Fibroblast of the aortic adventitia (primary cell): ENCODE data around the gene NTRK2. TPM values are rescaled to one million over a fixed set of nuclear protein-coding genes. Genes with fewer than 3 reads are reported as not detected.
A peak's percentile ranks its signal among the peaks of the same experiment; 100 is the strongest.

Experiments used
- DNase-seq: peaks from one replicate; pipeline ENCODE4 v3.0.0-alpha.2; 2010; ENCODE audit warnings: low read depth
- H3K4me3 ChIP-seq: 2 replicates; pipeline ENCODE4 v1.5.1; 2011; ENCODE audit warnings: low read depth, mild to moderate bottlenecking, control low read depth, low read length, moderate library complexity
- CTCF ChIP-seq: IDR thresholded peaks from 2 replicates; pipeline ENCODE4 v1.5.1; 2011; ENCODE audit warnings: mild to moderate bottlenecking, low read length, control low read depth, inconsistent platforms; ENCODE audit not compliant: insufficient read depth
- total RNA-seq: library from RNA; depleted of rRNA; stranded (reverse); fragments of >200 nt; gene quantifications from 2 replicates; pipeline ENCODE4 v1.2.3, GENCODE V29; 2012; ENCODE audit warnings: low replicate concordance

NTRK2 gene
- total RNA-seq, 1 donor: 3.3 TPM

- no peak for DNase-seq
- no peak for TF ChIP-seq CTCF
- H3K4me3 ChIP-seq: no peak overlapping the region
Observed at GRCh38 chr9:84772511-84772910, 103.0 kb downstream of the NTRK2 start.

GRCh38 chr9:84773022-84773421 is 103.5 kb downstream of the NTRK2 start:
- DNase-seq: peak; percentile 19
- H3K4me3 ChIP-seq: no peak overlapping the region
- no peak for TF ChIP-seq CTCF

- TF ChIP-seq CTCF: no peak
- no peak for DNase-seq
- no peak overlapping the region for H3K4me3 ChIP-seq
Observed at GRCh38 chr9:84775056-84775643, 105.6 kb downstream of the NTRK2 start.

DNA sequence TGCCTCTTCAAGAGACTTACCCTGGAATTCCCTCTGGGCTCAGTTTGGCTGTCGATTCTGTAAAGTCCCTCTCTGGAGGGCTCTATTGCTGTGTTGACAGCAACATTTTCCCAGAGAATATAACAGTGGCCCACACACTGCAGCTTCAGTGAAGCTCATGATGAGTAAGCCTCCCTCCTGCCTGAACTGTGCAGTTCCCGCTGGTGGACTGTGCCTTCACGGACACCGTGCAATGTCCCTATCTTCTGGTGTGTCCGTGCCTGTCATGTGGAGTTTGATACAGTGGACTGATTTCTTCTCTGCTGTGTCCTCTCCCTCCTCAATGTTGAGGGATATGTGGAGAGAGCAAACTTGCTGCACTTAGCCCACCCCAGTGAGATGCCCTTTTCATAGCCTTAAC is 109.0 kb downstream of the NTRK2 start:
- no peak for DNase-seq
- no peak for TF ChIP-seq CTCF
- H3K4me3 ChIP-seq: no peak overlapping the region

DNA sequence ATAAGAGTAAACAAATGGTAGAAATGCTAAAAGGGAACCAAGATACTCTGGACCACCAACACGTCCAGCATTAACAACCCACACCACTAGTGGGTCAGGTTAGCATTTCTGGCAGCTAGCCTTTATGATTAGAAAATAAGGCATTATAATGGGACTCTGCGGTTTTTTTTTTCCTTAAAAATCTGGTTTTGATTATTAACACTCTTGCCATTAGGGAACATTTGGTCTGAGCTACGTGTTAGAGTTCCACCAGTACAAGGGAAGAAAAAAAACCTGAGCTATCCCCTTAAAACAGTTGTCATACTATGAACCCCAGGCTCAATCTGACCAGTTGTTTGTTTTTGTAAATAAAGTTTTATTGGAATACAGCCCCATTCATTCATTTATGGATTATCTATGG is 110.4 kb downstream of the NTRK2 start:
- no peak for DNase-seq
- H3K4me3 ChIP-seq: no peak overlapping the region
- no peak for TF ChIP-seq CTCF

GRCh38 chr9:84780385-84780784 is 110.9 kb downstream of the NTRK2 start:
- DNase-seq: no peak
- no peak for TF ChIP-seq CTCF

GRCh38 chr9:84781458-84781857 is 111.9 kb downstream of the NTRK2 start:
- H3K4me3 ChIP-seq: no peak overlapping the region
- DNase-seq: peak; percentile 13
- TF ChIP-seq CTCF: peak; percentile 23

More at GRCh38 chr9:84780385-84780784, 110.9 kb downstream of the NTRK2 start:
- H3K4me3 ChIP-seq: no peak overlapping the region
